ENCODE measurements around the gene SECISBP2. TPM values are rescaled to one million over a fixed set of nuclear protein-coding genes. Genes with fewer than 3 reads are reported as not detected.
"Not testable (repeated sequence)": the region's sequence is repeated elsewhere in the genome, so short reads cannot be mapped to it uniquely, and the experiment has no call there.

The SECISBP2 gene
- total RNA-seq, 2 experiments from 2014 or later, result 40.4 to 42.5 TPM

GRCh38 chr9:89342948-89343347 is 24.6 kb downstream of the SECISBP2 start:
- Mint-ChIP-seq H3K27ac (no peak overlapping the region), H3K36me3 (ENCODE audit: low read depth) (peaks cover 87% of the 10 kb centered on the region), H3K9me3 (peaks cover 3% of the 10 kb centered on the region), H3K4me3 (no peak overlapping the region), H3K4me1 (ENCODE audit: low read depth) (peaks cover 43% of the 10 kb centered on the region), H3K27me3 (no peaks in the 10 kb centered on the region)
- TF ChIP-seq, protein P1, sequence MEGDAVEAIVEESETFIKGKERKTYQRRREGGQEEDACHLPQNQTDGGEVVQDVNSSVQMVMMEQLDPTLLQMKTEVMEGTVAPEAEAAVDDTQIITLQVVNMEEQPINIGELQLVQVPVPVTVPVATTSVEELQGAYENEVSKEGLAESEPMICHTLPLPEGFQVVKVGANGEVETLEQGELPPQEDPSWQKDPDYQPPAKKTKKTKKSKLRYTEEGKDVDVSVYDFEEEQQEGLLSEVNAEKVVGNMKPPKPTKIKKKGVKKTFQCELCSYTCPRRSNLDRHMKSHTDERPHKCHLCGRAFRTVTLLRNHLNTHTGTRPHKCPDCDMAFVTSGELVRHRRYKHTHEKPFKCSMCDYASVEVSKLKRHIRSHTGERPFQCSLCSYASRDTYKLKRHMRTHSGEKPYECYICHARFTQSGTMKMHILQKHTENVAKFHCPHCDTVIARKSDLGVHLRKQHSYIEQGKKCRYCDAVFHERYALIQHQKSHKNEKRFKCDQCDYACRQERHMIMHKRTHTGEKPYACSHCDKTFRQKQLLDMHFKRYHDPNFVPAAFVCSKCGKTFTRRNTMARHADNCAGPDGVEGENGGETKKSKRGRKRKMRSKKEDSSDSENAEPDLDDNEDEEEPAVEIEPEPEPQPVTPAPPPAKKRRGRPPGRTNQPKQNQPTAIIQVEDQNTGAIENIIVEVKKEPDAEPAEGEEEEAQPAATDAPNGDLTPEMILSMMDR (IDR thresholded peaks at IDR 0.05), result no peak
- POLR2A ChIA-PET, result interaction anchor here (0.8 to 1.0 kb wide), 2 partner anchors 9 to 18 kb away, joined by 3 to 4 read pairs; no protein-coding TSS in a partner anchor
- ATAC-seq (no peak), DNase-seq (no peak)
- CTCF ChIA-PET, result interaction anchor here (2.6 kb wide), 1 partner anchor 206 kb away, joined by 7 read pairs; no protein-coding TSS in a partner anchor
- intact Hi-C loops (cut with micrococcal nuclease), result no loop called here

GRCh38 chr9:89343812-89344211 is 25.5 kb downstream of the SECISBP2 start:
- intact Hi-C loops (cut with micrococcal nuclease); H3K27ac Mint-ChIP-seq; ATAC-seq; H3K4me3 Mint-ChIP-seq; H3K27me3 Mint-ChIP-seq; CTCF ChIA-PET; DNase-seq; H3K9me3 Mint-ChIP-seq: not testable (repeated sequence)
- POLR2A ChIA-PET, result interaction anchor here (1.0 kb wide), 1 partner anchor 17 kb away, joined by 3 read pairs; no protein-coding TSS in a partner anchor
- Mint-ChIP-seq H3K36me3 (ENCODE audit: low read depth) (peaks cover 86% of the 10 kb centered on the region), H3K4me1 (ENCODE audit: low read depth) (peaks cover 39% of the 10 kb centered on the region)

DNA sequence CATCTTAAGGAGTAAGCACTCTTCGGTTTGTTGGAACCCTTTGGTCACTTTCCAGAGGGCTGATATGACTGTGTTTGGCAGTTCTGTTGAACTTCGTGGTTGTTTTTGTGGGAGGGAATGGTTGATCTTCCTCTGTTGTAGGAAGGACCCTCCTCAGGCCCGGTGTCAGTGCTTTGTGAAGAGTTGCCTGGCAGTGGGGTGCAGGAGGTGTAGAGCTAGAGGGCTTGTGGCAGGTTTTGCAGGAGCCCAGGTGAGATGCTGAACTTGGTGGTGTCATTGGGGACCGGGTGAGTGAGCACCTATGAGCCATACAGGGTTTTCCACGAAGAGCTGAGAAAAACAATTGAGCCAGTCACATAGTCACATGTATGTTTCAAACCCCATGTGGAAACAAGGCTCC is 27.2 kb downstream of the SECISBP2 start:
- H3K36me3 Mint-ChIP-seq (ENCODE audit: low read depth), result peaks cover 88% of the 10 kb centered on the region
- intact Hi-C loops (cut with micrococcal nuclease), result no loop called here
- H3K27me3 Mint-ChIP-seq, result no peaks in the 10 kb centered on the region
- H3K4me3 Mint-ChIP-seq, result no peak overlapping the region
- TF ChIP-seq, protein P1 (IDR thresholded peaks at IDR 0.05), result no peak
- DNase-seq (no peak), ATAC-seq (no peak)
- CTCF ChIA-PET, result no interaction called here
- H3K4me1 Mint-ChIP-seq (ENCODE audit: low read depth), result peaks cover 23% of the 10 kb centered on the region
- peaks cover 3% of the 10 kb centered on the region for H3K9me3 Mint-ChIP-seq
- POLR2A ChIA-PET, result interaction anchor here (0.6 to 4.5 kb wide), 2 partner anchors 12 to 23 kb away, joined by 3 to 16 read pairs; no protein-coding TSS in a partner anchor
- H3K27ac Mint-ChIP-seq, result peak overlapping the region; percentile 7

DNA sequence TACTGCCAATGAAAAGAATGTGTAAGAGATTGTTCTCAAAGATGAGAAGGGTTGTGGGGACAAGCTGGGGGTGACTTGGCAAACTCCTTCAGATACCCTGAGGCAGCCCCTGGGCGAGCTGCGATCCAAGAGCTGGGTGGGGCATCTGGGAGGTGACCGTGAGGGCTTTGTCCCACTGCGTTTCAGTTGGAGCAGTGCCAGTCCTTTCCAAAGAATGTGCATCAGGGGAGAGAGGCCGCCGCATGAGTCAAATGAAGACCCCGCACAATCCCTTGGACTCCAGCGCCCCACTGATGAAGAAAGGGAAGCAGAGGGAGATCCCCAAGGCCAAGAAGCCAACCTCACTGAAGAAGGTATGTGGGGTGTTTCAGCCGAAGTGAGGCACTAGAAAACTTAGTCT is 28.4 kb downstream of the SECISBP2 start:
- no peak for ATAC-seq
- TF ChIP-seq, protein P1 (IDR thresholded peaks at IDR 0.05), result no peak
- ChIA-PET POLR2A (interaction anchor here (0.5 to 4.5 kb wide), 2 partner anchors 9 to 11 kb away, joined by 3 to 16 read pairs; no protein-coding TSS in a partner anchor), CTCF (interaction anchor here (1.1 to 1.2 kb wide), 2 partner anchors 12 to 81 kb away, joined by 3 read pairs; no protein-coding TSS in a partner anchor)
- Mint-ChIP-seq H3K4me3 (no peak overlapping the region), H3K4me1 (ENCODE audit: low read depth) (peaks cover 24% of the 10 kb centered on the region), H3K27me3 (no peaks in the 10 kb centered on the region), H3K36me3 (ENCODE audit: low read depth) (peaks cover 88% of the 10 kb centered on the region), H3K27ac (no peak overlapping the region), H3K9me3 (peaks cover 3% of the 10 kb centered on the region)
- intact Hi-C loops (cut with micrococcal nuclease), result no loop called here
- no peak for DNase-seq

DNA sequence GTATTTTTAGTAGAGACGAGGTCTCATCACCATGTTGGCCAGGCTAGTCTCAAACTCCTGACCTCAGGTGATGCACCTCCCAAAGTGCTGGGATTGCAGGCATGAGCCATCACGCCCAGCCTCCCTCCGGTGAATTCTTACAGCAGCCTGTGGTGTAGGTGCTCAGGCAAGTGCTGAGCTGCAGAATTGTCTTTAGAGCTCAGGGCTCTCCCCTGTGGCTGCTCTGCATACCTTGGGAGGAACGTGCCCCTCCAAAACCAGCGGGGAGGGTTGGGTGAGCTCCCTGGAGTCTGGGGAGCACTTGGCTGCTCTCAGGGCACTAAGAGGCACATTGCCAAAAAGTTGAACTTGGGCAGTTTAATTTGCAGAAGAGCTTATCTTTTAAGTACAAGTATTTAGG is 29.4 kb downstream of the SECISBP2 start:
- no peak overlapping the region for H3K27ac Mint-ChIP-seq
- peaks cover 3% of the 10 kb centered on the region for H3K9me3 Mint-ChIP-seq
- no peaks in the 10 kb centered on the region for H3K27me3 Mint-ChIP-seq
- intact Hi-C loops (cut with micrococcal nuclease), result no loop called here
- CTCF ChIA-PET, result interaction anchor here (0.7 to 1.2 kb wide), 5 partner anchors 11 to 80 kb away, joined by 3 to 4 read pairs (median 3); no protein-coding TSS in a partner anchor
- no peak overlapping the region for H3K4me3 Mint-ChIP-seq
- POLR2A ChIA-PET, result interaction anchor here (1.2 to 4.5 kb wide), 3 partner anchors 10 to 17 kb away, joined by 5 to 16 read pairs (median 8); no protein-coding TSS in a partner anchor
- ATAC-seq, result no peak
- TF ChIP-seq, protein P1 (IDR thresholded peaks at IDR 0.05), result no peak
- DNase-seq, result no peak
- H3K4me1 Mint-ChIP-seq (ENCODE audit: low read depth), result peaks cover 29% of the 10 kb centered on the region
- peaks cover 85% of the 10 kb centered on the region for H3K36me3 Mint-ChIP-seq (ENCODE audit: low read depth)

All from activated CD8-positive, alpha-beta T cell treated with anti-CD3 and anti-CD28 coated beads for 36 hours (primary cell).